OCI-LY1 (cell line): ENCODE measurements around the gene PLA2G6.

Experiments
- H2AFZ ChIP-seq: fragments of 200-600 bp; sonication (generic), shearing (Covaris generic); 2 replicates; pipeline ENCODE4 v1.6.0; 2014; ENCODE audit warnings: antibody characterized with exemption, mild to moderate bottlenecking, low read length
- H3F3A ChIP-seq: fragments of 200-600 bp; sonication (generic), shearing (Covaris generic); 2 replicates; pipeline ENCODE4 v1.6.0; 2014; ENCODE audit warnings: mild to moderate bottlenecking, antibody characterized with exemption, low read length, moderate library complexity; ENCODE audit not compliant: insufficient read depth
- H3K27ac ChIP-seq: fragments of 200-600 bp; sonication (generic); 2 replicates; pipeline ENCODE4 v1.5.1; 2014; ENCODE audit warnings: low read length, mixed run types, mild to moderate bottlenecking, low read depth; ENCODE audit not compliant: poor library complexity, severe bottlenecking
- H3K27me3 ChIP-seq: fragments of 200-600 bp; sonication (generic); 2 replicates; pipeline ENCODE4 v1.6.0; 2014; ENCODE audit warnings: antibody characterized with exemption, mild to moderate bottlenecking, low read length, moderate library complexity; ENCODE audit not compliant: insufficient read depth
- H3K36me3 ChIP-seq: fragments of 200-600 bp; sonication (generic); 2 replicates; pipeline ENCODE4 v1.6.1; 2014; ENCODE audit warnings: mild to moderate bottlenecking, antibody characterized with exemption, low read length, moderate library complexity, mixed read lengths; ENCODE audit not compliant: insufficient read depth
- H3K4me1 ChIP-seq: fragments of 200-600 bp; sonication (generic); 2 replicates; pipeline ENCODE4 v1.5.1; 2014; ENCODE audit warnings: mild to moderate bottlenecking, low read length, moderate library complexity; ENCODE audit not compliant: insufficient read depth, severe bottlenecking
- H3K4me2 ChIP-seq: fragments of 200-600 bp; sonication (generic), shearing (Covaris generic); 2 replicates; pipeline ENCODE4 v1.6.1; 2014; ENCODE audit warnings: low read length
- H3K4me3 ChIP-seq: fragments of 200-600 bp; sonication (generic); 2 replicates; pipeline ENCODE4 v1.5.1; 2014; ENCODE audit warnings: low read length, low read depth, mild to moderate bottlenecking, mixed read lengths; ENCODE audit not compliant: poor library complexity, severe bottlenecking
- H3K79me2 ChIP-seq: fragments of 200-600 bp; shearing (Covaris generic); 2 replicates; pipeline ENCODE4 v1.6.1; 2016; ENCODE audit warnings: mixed run types, low read length, mixed read lengths; ENCODE audit not compliant: insufficient read depth
- H3K9ac ChIP-seq: fragments of 200-600 bp; sonication (generic), shearing (Covaris generic); 2 replicates; pipeline ENCODE4 v1.6.1; 2014; ENCODE audit warnings: mild to moderate bottlenecking, low read length, mixed read lengths
- H3K9me2 ChIP-seq: fragments of 200-600 bp; sonication (generic), shearing (Covaris generic); 2 replicates; pipeline ENCODE4 v1.6.1; 2014; ENCODE audit warnings: low read depth, mild to moderate bottlenecking, low read length, mixed read lengths
- H3K9me3 ChIP-seq: fragments of 200-600 bp; shearing (Covaris generic); 2 replicates; pipeline ENCODE4 v1.6.1; 2014; ENCODE audit warnings: low read length, mixed read lengths
- H4K20me1 ChIP-seq: fragments of 200-600 bp; sonication (generic), shearing (Covaris generic); 2 replicates; pipeline ENCODE4 v1.6.0; 2016; ENCODE audit warnings: mild to moderate bottlenecking, low read length; ENCODE audit not compliant: insufficient read depth
- EZH2 ChIP-seq: fragments of 200-600 bp; sonication (generic), shearing (Covaris generic); IDR thresholded peaks from 2 replicates; pipeline ENCODE4 v1.8.0; 2017; ENCODE audit warnings: borderline replicate concordance, mixed run types, mild to moderate bottlenecking, antibody characterized with exemption, low read length, moderate library complexity, mixed read lengths
- TF ChIP-seq, protein P1 (sequence below): fragments of 200-600 bp; sonication (generic), shearing (Covaris generic); IDR thresholded peaks from 2 replicates; pipeline ENCODE4 v1.5.1; 2017; ENCODE audit warnings: mild to moderate bottlenecking, antibody characterized with exemption, low read length, moderate library complexity, mixed read lengths

PLA2G6 gene

DNA sequence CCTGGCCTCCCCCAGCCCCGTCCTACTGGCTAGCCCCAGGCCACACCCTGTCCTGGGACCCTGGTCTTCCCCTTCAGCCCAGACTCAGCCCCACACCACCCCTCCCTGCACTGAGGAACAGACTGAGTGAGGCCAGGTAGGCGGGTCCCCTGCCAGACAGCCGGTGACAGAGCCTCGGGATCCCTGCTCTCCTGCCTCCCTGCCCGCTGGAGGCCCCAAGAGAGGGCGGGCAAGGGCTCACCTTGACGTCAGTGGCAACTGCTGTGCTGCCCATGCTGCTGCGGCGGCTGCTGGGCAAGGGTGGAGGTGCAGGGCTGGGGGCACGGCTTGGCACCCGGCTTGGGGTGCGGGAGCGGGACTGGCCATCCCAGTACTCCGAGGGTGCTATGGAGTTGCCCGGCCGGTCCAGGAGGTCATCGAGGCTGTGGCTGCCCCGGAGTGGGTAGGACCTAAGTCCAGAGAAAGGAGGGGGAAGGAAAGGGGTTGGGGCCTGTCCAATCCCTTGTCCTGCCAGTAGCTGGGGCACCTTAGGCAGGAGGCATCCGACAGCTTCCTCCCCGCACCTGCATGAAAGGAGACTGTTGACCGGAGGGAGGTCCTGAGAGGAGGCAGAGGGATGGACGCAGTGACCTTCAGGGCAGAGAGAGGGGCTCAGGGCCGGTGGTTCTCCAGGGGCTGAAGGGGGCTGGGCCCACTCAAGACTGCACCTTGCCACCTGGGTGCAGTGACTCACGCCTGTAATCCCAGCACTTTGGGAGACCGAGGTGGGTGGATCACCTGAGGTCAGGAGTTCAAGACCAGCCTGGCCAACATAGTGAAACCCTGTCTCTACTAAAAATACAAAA, 95.4 kb downstream of the PLA2G6 start:
- H3K36me3 ChIP-seq: no peaks in the 10 kb centered on the region
- H4K20me1 ChIP-seq: no peaks in the 10 kb centered on the region
- H3K9me3 ChIP-seq: no peaks in the 10 kb centered on the region
- no peak overlapping the region for H3K27ac ChIP-seq
- TF ChIP-seq EZH2: no peak
- TF ChIP-seq, protein P1, sequence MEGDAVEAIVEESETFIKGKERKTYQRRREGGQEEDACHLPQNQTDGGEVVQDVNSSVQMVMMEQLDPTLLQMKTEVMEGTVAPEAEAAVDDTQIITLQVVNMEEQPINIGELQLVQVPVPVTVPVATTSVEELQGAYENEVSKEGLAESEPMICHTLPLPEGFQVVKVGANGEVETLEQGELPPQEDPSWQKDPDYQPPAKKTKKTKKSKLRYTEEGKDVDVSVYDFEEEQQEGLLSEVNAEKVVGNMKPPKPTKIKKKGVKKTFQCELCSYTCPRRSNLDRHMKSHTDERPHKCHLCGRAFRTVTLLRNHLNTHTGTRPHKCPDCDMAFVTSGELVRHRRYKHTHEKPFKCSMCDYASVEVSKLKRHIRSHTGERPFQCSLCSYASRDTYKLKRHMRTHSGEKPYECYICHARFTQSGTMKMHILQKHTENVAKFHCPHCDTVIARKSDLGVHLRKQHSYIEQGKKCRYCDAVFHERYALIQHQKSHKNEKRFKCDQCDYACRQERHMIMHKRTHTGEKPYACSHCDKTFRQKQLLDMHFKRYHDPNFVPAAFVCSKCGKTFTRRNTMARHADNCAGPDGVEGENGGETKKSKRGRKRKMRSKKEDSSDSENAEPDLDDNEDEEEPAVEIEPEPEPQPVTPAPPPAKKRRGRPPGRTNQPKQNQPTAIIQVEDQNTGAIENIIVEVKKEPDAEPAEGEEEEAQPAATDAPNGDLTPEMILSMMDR: no peak
- H2AFZ ChIP-seq: no peak overlapping the region
- no peaks in the 10 kb centered on the region for H3K27me3 ChIP-seq
- H3F3A ChIP-seq: no peaks in the 10 kb centered on the region
- no peaks in the 10 kb centered on the region for H3K4me1 ChIP-seq
- no peak overlapping the region for H3K9ac ChIP-seq
- no peaks in the 10 kb centered on the region for H3K9me2 ChIP-seq
- H3K4me3 ChIP-seq: no peak overlapping the region
- H3K4me2 ChIP-seq: no peak overlapping the region
- H3K79me2 ChIP-seq: no peaks in the 10 kb centered on the region

GRCh38 chr22:38085501-38085900, 96.1 kb downstream of the PLA2G6 start:
- Histone ChIP-seq H3F3A (no peaks in the 10 kb centered on the region), H4K20me1 (no peaks in the 10 kb centered on the region), H3K9me2 (no peaks in the 10 kb centered on the region), H3K4me3 (no peak overlapping the region), H3K4me2 (no peak overlapping the region), H3K36me3 (no peaks in the 10 kb centered on the region), H3K9me3 (no peaks in the 10 kb centered on the region), H3K27ac (no peak overlapping the region), H3K4me1 (no peaks in the 10 kb centered on the region), H2AFZ (no peak overlapping the region), H3K27me3 (no peaks in the 10 kb centered on the region), H3K79me2 (no peaks in the 10 kb centered on the region), H3K9ac (no peak overlapping the region)
- TF ChIP-seq, protein P1: no peak
- no peak for TF ChIP-seq EZH2

DNA sequence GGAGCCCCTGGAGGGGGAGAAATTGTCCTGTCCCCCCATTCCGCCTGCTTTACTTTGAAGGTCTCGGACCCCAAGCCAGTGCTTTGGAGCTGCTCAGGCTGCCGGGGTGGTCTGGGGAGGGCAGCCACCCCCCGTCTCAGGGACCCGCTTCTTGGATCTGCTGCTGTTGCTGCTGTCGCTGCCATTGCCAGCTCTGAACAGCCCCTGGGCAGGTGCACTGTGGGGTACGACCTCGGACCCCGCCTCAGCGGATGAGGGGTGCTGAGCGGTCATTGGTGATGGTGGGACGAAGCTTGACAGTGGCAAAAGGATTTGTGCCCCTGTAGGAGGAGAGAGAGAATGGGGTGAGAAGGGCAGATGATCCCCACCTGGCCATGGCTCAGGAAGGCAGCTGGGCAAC, 96.6 kb downstream of the PLA2G6 start:
- TF ChIP-seq, protein P1: no peak
- no peak for TF ChIP-seq EZH2
- Histone ChIP-seq H3K9me3 (no peaks in the 10 kb centered on the region), H3K36me3 (no peaks in the 10 kb centered on the region), H3K27ac (no peak overlapping the region), H3K4me2 (no peak overlapping the region), H2AFZ (no peak overlapping the region), H3K4me1 (no peaks in the 10 kb centered on the region), H3K9me2 (no peaks in the 10 kb centered on the region), H4K20me1 (no peaks in the 10 kb centered on the region), H3K79me2 (no peaks in the 10 kb centered on the region), H3K9ac (no peak overlapping the region), H3F3A (no peaks in the 10 kb centered on the region), H3K4me3 (no peak overlapping the region), H3K27me3 (no peaks in the 10 kb centered on the region)
